AG04450 (cell line): ENCODE results near the gene PGLYRP3. TPM values are rescaled to one million over a fixed set of nuclear protein-coding genes. Genes with fewer than 3 reads are reported as not detected.

Experiments
- CTCF ChIA-PET: fragments of 300-600, 350-600 bp; formaldehyde crosslinking; extraction: SDS; loops from one replicate; lab custom pipeline; 2022; ENCODE audit warnings: antibody characterized with exemption, inconsistent platforms; lab: Charles Lee
- POLR2A ChIA-PET: fragments of 350-600 bp; formaldehyde crosslinking; extraction: SDS; loops from one replicate; lab custom pipeline; 2021; ENCODE audit warnings: antibody characterized with exemption, inconsistent platforms; lab: Yijun Ruan, JAX
- DNase-seq: peaks from one replicate; pipeline ENCODE4 v3.0.0-alpha.2; 2011; ENCODE audit warnings: low read depth, low spot score
- H3K27ac ChIP-seq: one replicate; pipeline ENCODE4 v1.5.1; 2012; ENCODE audit warnings: low read depth, low read length, control low read depth
- H3K27me3 ChIP-seq: one replicate; pipeline ENCODE4 v1.6.0; 2012; ENCODE audit warnings: low read length; ENCODE audit not compliant: control insufficient read depth, insufficient read depth
- H3K4me3 ChIP-seq: 2 replicates; pipeline ENCODE4 v1.5.1; 2011; ENCODE audit warnings: mild to moderate bottlenecking, low read depth, low read length, control low read depth
- H3K9me3 ChIP-seq: 2 replicates; pipeline ENCODE4 v1.5.1; 2012; ENCODE audit warnings: low read length; ENCODE audit not compliant: control insufficient read depth, insufficient read depth
- polyA plus RNA-seq: library from polyadenylated mRNA; depleted of rRNA; stranded (reverse); fragments of >200 nt; gene quantifications from 2 replicates; pipeline ENCODE4 v1.2.3, GENCODE V29; 2011; rRNA removed
- small RNA-seq: library from RNA; depleted of rRNA; stranded (forward); fragments of <200 nt; gene quantifications from one replicate; pipeline ENCODE3, GENCODE V24; 2012; ENCODE audit warnings: low read depth; ENCODE audit not compliant: insufficient read length
- TF ChIP-seq, protein P1 (sequence below): IDR thresholded peaks from 2 replicates; pipeline ENCODE4 v1.5.1; 2011; ENCODE audit warnings: low read depth, low read length, control low read depth, inconsistent platforms

Gene PGLYRP3
- polyA plus RNA-seq, 1 experiment = not detected

DNA sequence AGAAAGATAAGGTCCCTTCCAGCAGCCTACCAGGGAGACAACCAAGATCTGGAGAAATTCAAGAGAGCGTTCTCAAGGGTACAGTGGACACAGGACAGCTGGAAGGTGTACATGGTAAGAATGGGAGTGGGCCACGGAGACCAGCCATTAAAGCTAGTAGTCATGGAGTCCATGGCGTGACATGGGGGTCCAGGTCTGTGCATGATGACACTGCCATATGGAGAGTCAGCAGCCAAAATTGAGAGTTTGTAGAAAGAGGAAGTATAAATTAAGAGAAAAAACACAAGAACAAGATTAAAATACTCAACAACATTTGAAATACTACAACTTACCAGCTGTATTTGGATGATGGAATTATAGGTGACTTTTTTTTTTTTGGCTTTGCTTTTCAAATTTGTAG, 61.2 kb downstream of the PGLYRP3 start:
- Histone ChIP-seq H3K27ac (no peak overlapping the region), H3K27me3 (no peaks in the 10 kb centered on the region), H3K9me3 (no peaks in the 10 kb centered on the region), H3K4me3 (no peak overlapping the region)
- ChIA-PET POLR2A (no interaction called here), CTCF (no interaction called here)
- TF ChIP-seq, protein P1, sequence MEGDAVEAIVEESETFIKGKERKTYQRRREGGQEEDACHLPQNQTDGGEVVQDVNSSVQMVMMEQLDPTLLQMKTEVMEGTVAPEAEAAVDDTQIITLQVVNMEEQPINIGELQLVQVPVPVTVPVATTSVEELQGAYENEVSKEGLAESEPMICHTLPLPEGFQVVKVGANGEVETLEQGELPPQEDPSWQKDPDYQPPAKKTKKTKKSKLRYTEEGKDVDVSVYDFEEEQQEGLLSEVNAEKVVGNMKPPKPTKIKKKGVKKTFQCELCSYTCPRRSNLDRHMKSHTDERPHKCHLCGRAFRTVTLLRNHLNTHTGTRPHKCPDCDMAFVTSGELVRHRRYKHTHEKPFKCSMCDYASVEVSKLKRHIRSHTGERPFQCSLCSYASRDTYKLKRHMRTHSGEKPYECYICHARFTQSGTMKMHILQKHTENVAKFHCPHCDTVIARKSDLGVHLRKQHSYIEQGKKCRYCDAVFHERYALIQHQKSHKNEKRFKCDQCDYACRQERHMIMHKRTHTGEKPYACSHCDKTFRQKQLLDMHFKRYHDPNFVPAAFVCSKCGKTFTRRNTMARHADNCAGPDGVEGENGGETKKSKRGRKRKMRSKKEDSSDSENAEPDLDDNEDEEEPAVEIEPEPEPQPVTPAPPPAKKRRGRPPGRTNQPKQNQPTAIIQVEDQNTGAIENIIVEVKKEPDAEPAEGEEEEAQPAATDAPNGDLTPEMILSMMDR = no peak
- DNase-seq = no peak

DNA sequence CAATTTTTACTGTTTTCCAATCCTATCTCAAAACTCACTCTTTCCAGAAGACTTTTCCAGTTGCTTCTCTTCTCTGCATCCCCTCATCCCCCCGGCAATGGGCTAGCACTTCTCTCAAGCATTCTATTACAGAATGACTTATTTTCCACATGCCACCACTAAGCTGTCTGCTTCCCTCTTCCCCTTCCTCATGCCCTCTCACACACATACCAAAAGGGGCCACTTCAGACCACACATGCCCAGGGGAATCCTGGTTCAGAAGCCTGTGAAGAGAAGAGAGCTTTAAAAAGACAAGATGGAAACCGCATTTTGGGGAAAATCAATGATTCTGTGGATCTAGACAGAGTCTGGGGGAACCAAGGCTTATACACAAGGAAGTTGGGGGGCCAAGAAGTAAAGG, 61.7 kb downstream of the PGLYRP3 start:
- TF ChIP-seq, protein P1 = no peak
- ChIA-PET POLR2A (no interaction called here), CTCF (no interaction called here)
- H3K27ac ChIP-seq = no peak overlapping the region
- H3K9me3 ChIP-seq = no peaks in the 10 kb centered on the region
- no peaks in the 10 kb centered on the region for H3K27me3 ChIP-seq
- H3K4me3 ChIP-seq = no peak overlapping the region
- DNase-seq = no peak

DNA sequence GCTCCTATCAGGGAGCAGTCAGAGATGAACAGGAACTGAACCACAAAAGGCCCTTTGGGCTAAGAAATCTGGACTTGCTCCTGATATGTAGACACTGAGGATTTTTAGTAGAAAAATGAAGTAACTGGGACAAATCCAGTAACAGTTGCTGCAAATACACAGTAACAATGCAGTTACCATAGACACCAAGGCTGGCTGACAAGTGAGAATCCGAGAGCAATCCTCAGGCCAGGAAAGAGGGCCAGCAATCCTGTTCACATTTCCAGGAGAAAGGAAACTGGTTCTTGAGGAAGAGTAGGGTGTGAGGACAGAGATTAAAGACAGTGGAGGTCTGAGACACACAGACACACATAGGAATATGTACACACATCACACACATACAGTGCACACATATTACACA, 62.6 kb downstream of the PGLYRP3 start:
- Histone ChIP-seq H3K27me3 (no peaks in the 10 kb centered on the region), H3K9me3 (no peaks in the 10 kb centered on the region), H3K27ac (no peak overlapping the region), H3K4me3 (no peak overlapping the region)
- TF ChIP-seq, protein P1 = no peak
- CTCF ChIA-PET = no interaction called here
- POLR2A ChIA-PET = no interaction called here
- no peak for DNase-seq

DNA sequence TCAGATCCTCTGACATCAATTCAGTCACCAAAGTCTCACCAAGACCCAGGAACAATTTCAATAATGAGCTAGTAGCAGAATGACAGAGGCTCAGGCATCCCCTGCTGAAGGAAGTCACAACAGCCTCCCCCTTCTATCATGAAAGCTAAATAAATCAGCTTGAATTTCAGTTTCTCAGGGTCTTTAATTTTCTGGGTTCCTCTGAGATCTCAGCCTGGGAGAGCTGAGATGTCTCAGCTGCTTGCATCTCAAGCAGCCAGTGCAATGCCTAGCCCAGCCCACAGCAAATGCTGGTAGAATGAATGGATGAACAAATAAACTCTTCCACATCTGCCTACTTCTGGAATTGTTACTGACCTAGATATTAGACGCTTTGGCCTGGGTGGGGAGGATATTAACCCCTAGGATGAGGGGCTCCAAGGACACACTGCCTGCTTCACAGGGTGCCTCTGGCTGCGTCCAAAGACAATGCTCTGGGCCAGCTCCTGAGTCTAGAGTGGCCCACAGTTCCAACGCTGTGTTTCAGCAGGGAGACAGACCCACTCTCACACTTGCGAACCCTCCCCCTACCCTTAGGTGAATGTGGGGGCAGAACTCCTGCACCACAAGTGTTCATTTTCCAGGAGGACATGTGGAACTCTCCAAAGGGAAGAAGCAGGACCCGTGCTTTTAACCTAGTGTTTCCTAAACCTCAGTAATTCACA, 64.4 kb downstream of the PGLYRP3 start:
- DNase-seq = no peak
- H3K9me3 ChIP-seq = no peaks in the 10 kb centered on the region
- TF ChIP-seq, protein P1 = no peak
- no peak overlapping the region for H3K27ac ChIP-seq
- CTCF ChIA-PET = interaction anchor here (1.5 kb wide), 1 partner anchor 104 kb away, joined by 3 read pairs; no protein-coding TSS in a partner anchor
- no peaks in the 10 kb centered on the region for H3K27me3 ChIP-seq
- POLR2A ChIA-PET = no interaction called here
- H3K4me3 ChIP-seq = no peak overlapping the region

Small RNA genes within 50 kb of the gene (small RNA-seq; reads per million reads assigned to genes)
- gene RNU6-160P = not detected

Other genes with a start within 250 kb of the PGLYRP3 start
- gene SPRR2B, start 241.3 kb downstream of the PGLYRP3 start, polyA plus RNA-seq = not detected in 2 replicates
- not detected in 2 replicates for gene SPRR2E, start 218.4 kb downstream of the PGLYRP3 start, polyA plus RNA-seq
- gene SPRR2F, start 199.4 kb downstream of the PGLYRP3 start, polyA plus RNA-seq = not detected in 2 replicates
- gene SPRR2G, start 162.1 kb downstream of the PGLYRP3 start, polyA plus RNA-seq = not detected in 2 replicates
- gene LELP1, start 109.5 kb downstream of the PGLYRP3 start, polyA plus RNA-seq = not detected in 2 replicates
- not detected in 2 replicates for gene PRR9, start 95.4 kb downstream of the PGLYRP3 start, polyA plus RNA-seq
- not detected in 2 replicates for gene LORICRIN, start 53.3 kb downstream of the PGLYRP3 start, polyA plus RNA-seq
- gene PGLYRP4, start 35.9 kb upstream of the PGLYRP3 start, polyA plus RNA-seq = not detected in 2 replicates
- gene S100A9, start 44.9 kb upstream of the PGLYRP3 start, polyA plus RNA-seq = not detected in 2 replicates
- not detected in 2 replicates for gene S100A12, start 62.7 kb upstream of the PGLYRP3 start, polyA plus RNA-seq
- gene S100A8, start 78.1 kb upstream of the PGLYRP3 start, polyA plus RNA-seq = not detected in 2 replicates
- not detected in 2 replicates for gene S100A7A, start 103.6 kb upstream of the PGLYRP3 start, polyA plus RNA-seq
- gene S100A7, start 147.7 kb upstream of the PGLYRP3 start, polyA plus RNA-seq = not detected in 2 replicates
- 1,379 and 2,089 TPM in 2 replicates for gene S100A6, start 223.0 kb upstream of the PGLYRP3 start, polyA plus RNA-seq
- 0.25 and 0.42 TPM in 2 replicates for gene S100A5, start 228.0 kb upstream of the PGLYRP3 start, polyA plus RNA-seq
- 20.0 and 20.7 TPM in 2 replicates for gene S100A4, start 232.9 kb upstream of the PGLYRP3 start, polyA plus RNA-seq
- gene S100A3, start 236.3 kb upstream of the PGLYRP3 start, polyA plus RNA-seq = 1.8 and 3.2 TPM in 2 replicates